IMR-90 (cell line): ENCODE measurements around the gene ZW10. TPM values are rescaled to one million over a fixed set of nuclear protein-coding genes. Genes with fewer than 3 reads are reported as not detected.
A peak's percentile ranks its signal among the peaks of the same experiment; 100 is the strongest.

Experiments used
- ATAC-seq: fragments of 200-7000 bp; cut with Tn5 transposase; 2 replicates; pipeline ENCODE4 v1.9.1; 2020; ENCODE audit warnings: low read depth, mild to moderate bottlenecking, moderate library complexity
- BruUV-seq: library from RNA; stranded (reverse); fragments of 400-500 nt; replicated peaks from 2 replicates; lab custom pipeline; 2021; lab: Mats Ljungman, UMichigan
- CTCF ChIA-PET: fragments of 300-600 bp; formaldehyde crosslinking; extraction: SDS; loops from one replicate; lab custom pipeline; 2021; ENCODE audit warnings: antibody characterized with exemption; lab: Yijun Ruan, JAX
- POLR2A ChIA-PET: fragments of 300-600 bp; sonication (Branson Sonifier 250); formaldehyde crosslinking; loops from one replicate; lab custom pipeline; 2022; ENCODE audit warnings: antibody characterized with exemption; ENCODE audit not compliant: unreplicated experiment; lab: Charles Lee
- DNase-seq: peaks from one replicate; pipeline ENCODE4 v3.0.0; 2013
- H2AFZ ChIP-seq: replicated peaks from 2 replicates; pipeline ENCODE3; 2013; ENCODE audit warnings: low read length, mild to moderate bottlenecking; ENCODE audit not compliant: poor library complexity
- H2AK5ac ChIP-seq: 2 replicates; pipeline ENCODE4 v1.6.1; 2013; ENCODE audit warnings: low read depth, low read length, inconsistent platforms
- H2AK9ac ChIP-seq: replicated peaks from 2 replicates; pipeline ENCODE3; 2013; ENCODE audit warnings: mild to moderate bottlenecking, low read depth, low read length, moderate library complexity; ENCODE audit not compliant: poor library complexity
- H2BK120ac ChIP-seq: 2 replicates; pipeline ENCODE4 v1.6.1; 2013; ENCODE audit warnings: low read depth, low read length, inconsistent platforms
- H2BK15ac ChIP-seq: 3 replicates; pipeline ENCODE4 v1.6.1; 2013; ENCODE audit warnings: low read depth, low read length, inconsistent platforms
- H2BK20ac ChIP-seq: 2 replicates; pipeline ENCODE4 v1.6.1; 2013; ENCODE audit warnings: low read depth, mild to moderate bottlenecking, inconsistent platforms, low read length, moderate library complexity
- H2BK5ac ChIP-seq: 2 replicates; pipeline ENCODE4 v1.6.1; 2013; ENCODE audit warnings: mild to moderate bottlenecking, low read depth, low read length, inconsistent platforms; ENCODE audit not compliant: poor library complexity, severe bottlenecking
- H3K14ac ChIP-seq: replicated peaks from 2 replicates; pipeline ENCODE4 v1.6.1; 2013; ENCODE audit warnings: low read depth, low read length, inconsistent platforms
- H3K18ac ChIP-seq: 2 replicates; pipeline ENCODE4 v1.6.1; 2013; ENCODE audit warnings: low read depth, low read length, control low read depth
- H3K23ac ChIP-seq: 2 replicates; pipeline ENCODE4 v1.6.1; 2013; ENCODE audit warnings: low read depth, low read length, inconsistent platforms
- H3K27ac ChIP-seq: 2 replicates; pipeline ENCODE4 v1.5.1; 2013; ENCODE audit warnings: mild to moderate bottlenecking, control low read depth, low read length; ENCODE audit not compliant: insufficient read depth
- H3K27me3 ChIP-seq: 2 replicates; pipeline ENCODE4 v1.6.1; 2013; ENCODE audit warnings: low read length; ENCODE audit not compliant: control insufficient read depth, insufficient read depth
- H3K36me3 ChIP-seq: 2 replicates; pipeline ENCODE4 v1.6.1; 2013; ENCODE audit warnings: low read length, mixed read lengths; ENCODE audit not compliant: control insufficient read depth, insufficient read depth
- H3K4ac ChIP-seq: 2 replicates; pipeline ENCODE4 v1.6.1; 2013; ENCODE audit warnings: low read depth, low read length, inconsistent platforms
- H3K4me1 ChIP-seq: 2 replicates; pipeline ENCODE4 v1.6.1; 2013; ENCODE audit warnings: low read length, mixed read lengths; ENCODE audit not compliant: control insufficient read depth, insufficient read depth
- H3K4me2 ChIP-seq: 2 replicates; pipeline ENCODE4 v1.6.1; 2013; ENCODE audit warnings: low read depth, mild to moderate bottlenecking, control low read depth, low read length, moderate library complexity
- H3K4me3 ChIP-seq: 2 replicates; pipeline ENCODE4 v1.5.1; 2013; ENCODE audit warnings: low read depth, mild to moderate bottlenecking, control low read depth, low read length, moderate library complexity; ENCODE audit not compliant: insufficient read depth
- H3K56ac ChIP-seq: 2 replicates; pipeline ENCODE4 v1.6.1; 2013; ENCODE audit warnings: low read length, inconsistent platforms; ENCODE audit not compliant: insufficient read depth; ENCODE audit errors: extremely low read depth
- H3K79me1 ChIP-seq, 2 experiments: 2 replicates each; pipeline ENCODE4 v1.6.1; 2013; ENCODE audit warnings: low read length in 2 of 2, inconsistent platforms in 1 of 2, low read depth in 1 of 2
- H3K9ac ChIP-seq: 2 replicates; pipeline ENCODE4 v1.6.1; 2013; ENCODE audit warnings: low read depth, low read length, control low read depth
- H3K9me1 ChIP-seq: 2 replicates; pipeline ENCODE4 v1.6.1; 2013; ENCODE audit warnings: low read length, inconsistent platforms; ENCODE audit not compliant: insufficient read depth
- H3K9me3 ChIP-seq: 2 replicates; pipeline ENCODE4 v1.6.1; 2013; ENCODE audit warnings: low read length; ENCODE audit not compliant: control insufficient read depth, insufficient read depth
- H4K20me1 ChIP-seq: 2 replicates; pipeline ENCODE4 v1.6.1; 2013; ENCODE audit warnings: low read length, inconsistent platforms; ENCODE audit not compliant: insufficient read depth
- H4K5ac ChIP-seq: 2 replicates; pipeline ENCODE4 v1.6.1; 2013; ENCODE audit warnings: mild to moderate bottlenecking, low read depth, low read length, control low read depth
- H4K8ac ChIP-seq, 2 experiments: 2 replicates each; pipeline ENCODE4 v1.6.1; 2013; ENCODE audit warnings: low read depth in 2 of 2, low read length in 2 of 2, control low read depth in 1 of 2, inconsistent platforms in 1 of 2
- H4K91ac ChIP-seq: 2 replicates; pipeline ENCODE4 v1.6.1; 2013; ENCODE audit warnings: low read depth, low read length, inconsistent platforms; ENCODE audit not compliant: insufficient read depth
- BHLHE40 ChIP-seq: fragments of 150-350 bp; IDR thresholded peaks from 2 replicates; pipeline ENCODE4 v1.6.1; 2016; ENCODE audit warnings: mild to moderate bottlenecking, low read depth, low read length
- CEBPB ChIP-seq: IDR thresholded peaks from 2 replicates; pipeline ENCODE4 v1.6.1; 2012; ENCODE audit warnings: low read depth, low read length, improper control_type of control experiment
- CHD1 ChIP-seq: IDR thresholded peaks from 2 replicates; pipeline ENCODE4 v1.6.1; 2012; ENCODE audit warnings: low read depth, low read length, improper control_type of control experiment
- MAFK ChIP-seq: IDR thresholded peaks from 2 replicates; pipeline ENCODE4 v1.6.1; 2012; ENCODE audit warnings: low read depth, low read length, improper control_type of control experiment
- RAD21 ChIP-seq: IDR thresholded peaks from 2 replicates; pipeline ENCODE4 v1.6.1; 2012; ENCODE audit warnings: low read length, improper control_type of control experiment
- RCOR1 ChIP-seq: IDR thresholded peaks from 2 replicates; pipeline ENCODE4 v1.6.1; 2012; ENCODE audit warnings: mild to moderate bottlenecking, low read length, improper control_type of control experiment; ENCODE audit not compliant: insufficient replicate concordance
- SMC3 ChIP-seq: fragments of 150-350 bp; IDR thresholded peaks from 2 replicates; pipeline ENCODE4 v1.6.1; 2016; ENCODE audit warnings: low read depth, mild to moderate bottlenecking, antibody characterized with exemption, low read length, moderate library complexity
- USF2 ChIP-seq: fragments of 150-350 bp; IDR thresholded peaks from 2 replicates; pipeline ENCODE4 v1.6.1; 2017; ENCODE audit warnings: mild to moderate bottlenecking, antibody characterized with exemption, low read length, low read depth
- WGBS, 2 experiments: methylation state at CpG; one replicate each; pipeline versions ENCODE4 v1.1.5 to v1.1.7; 2013; ENCODE audit warnings: missing lambda C conversion rate in 2 of 2; ENCODE audit not compliant: insufficient read length in 1 of 2; ENCODE audit errors: extremely low coverage in 2 of 2; 5-methylcytosine and 5-hydroxymethylcytosine counted together
- dilution Hi-C: fragments of 300-500 bp; cut with HindIII; formaldehyde crosslinking; loops from one replicate; pipeline ENCODE4 v1.14.3; 2018; ENCODE audit warnings: low sequenced_read_pairs; ENCODE audit not compliant: unreplicated experiment
- in situ Hi-C: fragments of 300-500 bp; cut with MboI; formaldehyde crosslinking; loops from 3 replicates; pipeline ENCODE4 v1.14.3; 2019; ENCODE audit warnings: low sequenced_read_pairs, inconsistent platforms, mixed read lengths
- intact Hi-C: fragments of 100-400 bp; cut with micrococcal nuclease; formaldehyde crosslinking; loops from 2 replicates; pipeline ENCODE4 v1.10.0; 2022
- polyA plus RNA-seq, 3 experiments: library from polyadenylated mRNA; depleted of rRNA; stranded (reverse); fragments of >200 nt; gene quantifications; 2 replicates each; pipeline ENCODE4 v1.2.3, GENCODE V29; 2012; ENCODE audit warnings: low replicate concordance in 1 of 3
- total RNA-seq: library from RNA; depleted of rRNA; stranded (reverse); fragments of >200 nt; gene quantifications from 2 replicates; pipeline ENCODE4 v1.2.3, GENCODE V29; 2012
- TF ChIP-seq, protein P1 (sequence below): fragments of 150-350 bp; IDR thresholded peaks from 2 replicates; pipeline ENCODE4 v1.6.1; 2016; ENCODE audit warnings: low read depth, mild to moderate bottlenecking, low read length, moderate library complexity, borderline replicate concordance

The ZW10 gene
- total and polyA plus RNA-seq, 2 of the 4 experiments (the other 2 are of a cell fraction), result 10.3 to 30.6 TPM

GRCh38 chr11:113778111-113778910 lies 4.8 kb upstream of the ZW10 start:
- ATAC-seq, result no peak
- H3K14ac ChIP-seq, result 0 out of 2 replicates have a peak overlapping the region, but pooled peaks have one; percentile 18
- ChIA-PET POLR2A (interaction anchor here (0.6 kb wide), 1 partner anchor 17 kb away, joined by 3 read pairs; no protein-coding TSS in a partner anchor), CTCF (interaction anchor here (1.0 kb wide), 1 partner anchor 18 kb away, joined by 6 read pairs; no protein-coding TSS in a partner anchor)
- intact Hi-C loops (no loop called here), in situ Hi-C loops (no loop called here), dilution Hi-C loops (no loop called here)
- peaks cover 0 to 1% of the 10 kb centered on the region in 2 experiments; a peak in 2 of 4 replicates for H3K79me1 ChIP-seq
- no peak overlapping the region for H3K18ac ChIP-seq
- H2BK20ac ChIP-seq, result no peak overlapping the region
- no peak overlapping the region for H3K9ac ChIP-seq
- H4K91ac ChIP-seq, result no peak overlapping the region
- H3K27ac ChIP-seq, result no peak overlapping the region
- no peak overlapping the region for H2BK5ac ChIP-seq
- H3K9me3 ChIP-seq, result no peaks in the 10 kb centered on the region
- H4K5ac ChIP-seq, result no peak overlapping the region
- H4K20me1 ChIP-seq, result no peaks in the 10 kb centered on the region
- H2AK5ac ChIP-seq, result no peak overlapping the region
- no peak overlapping the region for H3K56ac ChIP-seq
- H3K4me3 ChIP-seq, result peak overlapping the region; percentile 3; the same call in 1 of the 2 replicates
- H4K8ac ChIP-seq, result no peak overlapping the region
- no TSS peak for BruUV-seq
- DNase-seq, result peak; percentile 38
- no peak overlapping the region for H2BK120ac ChIP-seq
- H2AK9ac ChIP-seq, result no peak overlapping the region
- no peaks in the 10 kb centered on the region; the same call in 1 of the 2 replicates for H3K4me1 ChIP-seq
- peak overlapping the region; percentile 69 for H3K4me2 ChIP-seq
- no peaks in the 10 kb centered on the region for H3K9me1 ChIP-seq
- 80 to 88% methylated on average over 1 of the region's 11 CpGs for WGBS, 2 experiments
- H3K4ac ChIP-seq, result no peak overlapping the region
- H2AFZ ChIP-seq, result peak overlapping the region; percentile 79
- peaks cover 8% of the 10 kb centered on the region for H3K27me3 ChIP-seq
- TF ChIP-seq USF2 (no peak), SMC3 (no peak), BHLHE40 (no peak), RCOR1 (no peak), MAFK (peak; percentile 89), CHD1 (no peak), CEBPB (peak; percentile 39), RAD21 (no peak)
- TF ChIP-seq, protein P1, sequence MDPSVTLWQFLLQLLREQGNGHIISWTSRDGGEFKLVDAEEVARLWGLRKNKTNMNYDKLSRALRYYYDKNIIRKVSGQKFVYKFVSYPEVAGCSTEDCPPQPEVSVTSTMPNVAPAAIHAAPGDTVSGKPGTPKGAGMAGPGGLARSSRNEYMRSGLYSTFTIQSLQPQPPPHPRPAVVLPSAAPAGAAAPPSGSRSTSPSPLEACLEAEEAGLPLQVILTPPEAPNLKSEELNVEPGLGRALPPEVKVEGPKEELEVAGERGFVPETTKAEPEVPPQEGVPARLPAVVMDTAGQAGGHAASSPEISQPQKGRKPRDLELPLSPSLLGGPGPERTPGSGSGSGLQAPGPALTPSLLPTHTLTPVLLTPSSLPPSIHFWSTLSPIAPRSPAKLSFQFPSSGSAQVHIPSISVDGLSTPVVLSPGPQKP, result no peak
- H2BK15ac ChIP-seq, result no peak overlapping the region
- H3K23ac ChIP-seq, result no peak overlapping the region
- no peaks in the 10 kb centered on the region for H3K36me3 ChIP-seq
